Sigmoid colon (tissue), 4 donors: ENCODE data around the gene RIMKLB.

Experiments
- CTCF ChIP-seq, 4 experiments: fragments of 450-650 bp in 3 of 4; fragments of 200-600 bp in 1 of 4; IDR thresholded peaks; one replicate each; pipeline ENCODE4 v1.5.1; 2016 to 2019; ENCODE audit warnings: antibody characterized with exemption in 4 of 4, mild to moderate bottlenecking in 3 of 4, moderate library complexity in 2 of 4
- EP300 ChIP-seq, 4 donors: sonication (generic); formaldehyde crosslinking; IDR thresholded peaks; one replicate each; pipeline ENCODE4 v1.6.1; 2017; ENCODE audit warnings: antibody characterized with exemption in 4 of 4

GRCh38 chr12:8816448-8817050, 118.8 kb downstream of the RIMKLB start:
- TF ChIP-seq CTCF (IDR thresholded peaks at IDR 0.05) (no peak), EP300 (IDR thresholded peaks at IDR 0.05) (no peak)
